ENCODE measurements around the gene NRG3. TPM values are rescaled to one million over a fixed set of nuclear protein-coding genes. Genes with fewer than 3 reads are reported as not detected.
A peak's percentile ranks its signal among the peaks of the same experiment; 100 is the strongest.

The NRG3 gene
- total RNA-seq, 6 donors from 2014 or later = 0.44 to 2.7 (median 1.5) TPM; not detected in 1

GRCh38 chr10:82554381-82554780, 679.4 kb downstream of the NRG3 start:
- no peaks in the 10 kb centered on the region for H3K4me1 ChIP-seq
- TF ChIP-seq POLR2AphosphoS5 (IDR thresholded peaks at IDR 0.05) = no peak
- TF ChIP-seq POLR2A (IDR thresholded peaks at IDR 0.05) = no peak
- no peak for TF ChIP-seq EP300 (IDR thresholded peaks at IDR 0.05)
- no peak for TF ChIP-seq CTCF (IDR thresholded peaks at IDR 0.05)
- 93 to 95% methylated on average over 3 of the region's 3 CpGs for WGBS, 2 donors
- ATAC-seq (ENCODE audit: low FRiP score in 2 of 2) = no peak
- no peak overlapping the region for H3K4me3 ChIP-seq
- H3K27ac ChIP-seq = no peak overlapping the region
- H3K9me3 ChIP-seq = no peaks in the 10 kb centered on the region
- DNase-seq = no peak
- no peaks in the 10 kb centered on the region for H3K36me3 ChIP-seq
- H3K27me3 ChIP-seq = no peaks in the 10 kb centered on the region

GRCh38 chr10:82558014-82558607, 683.1 kb downstream of the NRG3 start:
- ATAC-seq (ENCODE audit: low FRiP score in 2 of 2) (peak in 1 of 2 donors; percentile 16), DNase-seq (no peak)
- Histone ChIP-seq H3K4me1 (no peaks in the 10 kb centered on the region), H3K4me3 (no peak overlapping the region), H3K9me3 (no peaks in the 10 kb centered on the region), H3K27ac (no peak overlapping the region), H3K36me3 (no peaks in the 10 kb centered on the region), H3K27me3 (no peaks in the 10 kb centered on the region)
- WGBS, 2 donors = 54 to 65% methylated on average over 2 of the region's 2 CpGs
- TF ChIP-seq POLR2A (IDR thresholded peaks at IDR 0.05) = no peak
- no peak for TF ChIP-seq EP300 (IDR thresholded peaks at IDR 0.05)
- no peak for TF ChIP-seq CTCF (IDR thresholded peaks at IDR 0.05)
- TF ChIP-seq POLR2AphosphoS5 (IDR thresholded peaks at IDR 0.05) = no peak

- 78 to 81% methylated on average over 7 of the region's 7 CpGs for WGBS, 2 donors
- ATAC-seq (ENCODE audit: low FRiP score in 2 of 2) = no peak
- TF ChIP-seq CTCF (IDR thresholded peaks at IDR 0.05) = no peak
- TF ChIP-seq EP300 (IDR thresholded peaks at IDR 0.05) = no peak
- TF ChIP-seq POLR2A (IDR thresholded peaks at IDR 0.05) = no peak
- no peak for TF ChIP-seq POLR2AphosphoS5 (IDR thresholded peaks at IDR 0.05)
Measured at GRCh38 chr10:82564353-82565196, 689.6 kb downstream of the NRG3 start.

DNA sequence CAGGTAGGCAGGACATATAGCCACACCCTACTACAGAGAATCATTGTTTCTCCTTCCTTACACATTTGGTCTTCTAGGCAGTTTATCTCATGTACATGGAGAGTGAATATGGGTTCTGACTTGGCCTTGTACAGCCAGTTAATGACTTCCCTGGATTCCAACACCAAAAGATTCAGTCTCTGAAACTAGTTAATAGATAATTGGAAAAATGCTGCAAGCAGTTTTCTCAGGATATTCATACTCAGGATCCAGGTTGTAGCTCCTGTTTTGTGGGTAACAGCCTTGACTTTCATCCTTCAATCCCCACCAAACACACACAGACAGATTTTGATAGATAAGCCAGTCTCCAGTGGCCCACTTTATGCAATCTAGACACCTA, 690.2 kb downstream of the NRG3 start:
- no peaks in the 10 kb centered on the region for H3K9me3 ChIP-seq
- H3K27me3 ChIP-seq = no peaks in the 10 kb centered on the region
- no peak for ATAC-seq (ENCODE audit: low FRiP score in 2 of 2)
- H3K4me3 ChIP-seq = no peak overlapping the region
- no peaks in the 10 kb centered on the region for H3K36me3 ChIP-seq
- H3K27ac ChIP-seq = no peak overlapping the region
- H3K4me1 ChIP-seq = no peaks in the 10 kb centered on the region
- TF ChIP-seq EP300 (IDR thresholded peaks at IDR 0.05) = no peak
- no peak for TF ChIP-seq POLR2A (IDR thresholded peaks at IDR 0.05)
- TF ChIP-seq CTCF (IDR thresholded peaks at IDR 0.05) = no peak
- TF ChIP-seq POLR2AphosphoS5 (IDR thresholded peaks at IDR 0.05) = no peak
- DNase-seq = no peak

More at GRCh38 chr10:82564353-82565196, 689.6 kb downstream of the NRG3 start:
- Histone ChIP-seq H3K27ac (no peak overlapping the region), H3K27me3 (no peaks in the 10 kb centered on the region), H3K4me3 (no peak overlapping the region), H3K9me3 (no peaks in the 10 kb centered on the region), H3K4me1 (no peaks in the 10 kb centered on the region), H3K36me3 (no peaks in the 10 kb centered on the region)
- no peak for DNase-seq

Measured in upper lobe of left lung (tissue), 6 donors.